ENCODE data around the gene ZC3H18.

The ZC3H18 gene

GRCh38 chr16:88550246-88550661, 19.9 kb upstream of the ZC3H18 start:
- TF ChIP-seq CTCF (conservative IDR thresholded peaks at IDR 0.05) (no peak), ZFX (IDR thresholded peaks at IDR 0.05) (no peak)
- no peak overlapping the region for H3K27ac ChIP-seq

DNA sequence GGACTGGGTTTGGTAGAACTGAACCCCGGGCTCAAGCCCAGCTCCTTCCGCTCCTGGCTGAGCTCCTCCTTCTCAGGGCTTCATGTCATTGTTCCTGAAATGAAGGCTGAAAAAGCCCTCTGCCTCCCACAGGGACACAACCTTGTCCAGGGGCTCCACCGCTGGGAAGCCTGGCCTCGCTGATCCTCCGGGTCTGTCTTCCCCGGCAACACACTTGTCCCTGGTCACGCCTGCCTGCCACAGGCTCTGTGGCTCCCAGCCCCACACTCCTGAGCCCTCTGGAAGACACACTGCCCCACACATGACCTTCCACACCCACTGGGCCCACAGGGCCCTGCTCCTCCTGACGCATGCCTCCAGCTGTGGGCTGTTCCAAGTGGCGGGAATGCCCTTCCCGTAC, 18.0 kb upstream of the ZC3H18 start:
- no peak overlapping the region for H3K27ac ChIP-seq
- no peak for TF ChIP-seq ZFX (IDR thresholded peaks at IDR 0.05)
- TF ChIP-seq CTCF (conservative IDR thresholded peaks at IDR 0.05) = no peak

DNA sequence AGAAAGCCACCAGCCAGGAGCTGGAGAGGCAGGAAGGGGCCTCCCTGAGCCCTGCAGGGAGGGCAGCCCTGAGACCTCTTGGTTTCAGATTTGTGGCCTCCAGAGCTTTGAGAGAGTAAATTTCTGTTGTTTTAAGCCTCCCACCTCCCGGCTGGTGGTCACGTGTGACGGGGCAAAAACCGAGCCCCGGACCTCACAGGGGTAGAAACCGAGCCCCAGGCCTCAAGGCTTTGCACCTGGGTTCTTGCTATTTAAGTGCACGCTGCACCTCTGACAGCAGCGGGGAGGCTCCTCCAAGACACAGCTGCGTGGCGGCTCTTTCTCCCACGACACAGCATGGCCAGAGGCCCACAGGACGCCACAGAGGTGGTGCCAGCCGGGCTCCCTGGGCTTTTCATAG, 17.4 kb upstream of the ZC3H18 start:
- no peak overlapping the region for H3K27ac ChIP-seq
- TF ChIP-seq ZFX (IDR thresholded peaks at IDR 0.05) = no peak
- TF ChIP-seq CTCF (conservative IDR thresholded peaks at IDR 0.05) = no peak

DNA sequence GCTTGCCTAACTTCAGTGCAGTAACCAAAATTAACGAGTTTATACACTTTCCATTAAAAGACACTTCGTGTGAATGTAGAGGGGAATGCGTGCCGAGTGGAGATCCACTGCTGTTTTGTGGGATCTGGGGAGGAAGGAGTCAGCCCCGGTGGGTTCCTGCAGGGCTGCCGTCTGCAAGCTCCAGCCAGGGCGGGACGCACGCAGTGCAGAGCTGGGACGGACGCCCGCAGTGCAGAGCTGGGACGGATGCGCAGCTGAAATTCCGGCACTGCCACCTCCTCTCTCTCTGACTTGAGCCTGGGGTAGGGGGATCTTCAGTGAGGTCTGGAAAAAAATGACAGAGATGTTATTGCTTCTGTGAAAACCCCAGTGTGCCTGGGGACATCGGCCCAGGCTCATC, 16.5 kb upstream of the ZC3H18 start:
- TF ChIP-seq CTCF (conservative IDR thresholded peaks at IDR 0.05) (no peak), ZFX (IDR thresholded peaks at IDR 0.05) (no peak)
- H3K27ac ChIP-seq = no peak overlapping the region

GRCh38 chr16:88554711-88555264, 15.4 kb upstream of the ZC3H18 start:
- TF ChIP-seq ZFX (IDR thresholded peaks at IDR 0.05) (no peak), CTCF (conservative IDR thresholded peaks at IDR 0.05) (no peak)
- H3K27ac ChIP-seq = no peak overlapping the region

- no peak overlapping the region for H3K27ac ChIP-seq
- TF ChIP-seq CTCF (conservative IDR thresholded peaks at IDR 0.05) = no peak
- no peak for TF ChIP-seq ZFX (IDR thresholded peaks at IDR 0.05)
Measured at GRCh38 chr16:88556294-88556988, 13.8 kb upstream of the ZC3H18 start.

DNA sequence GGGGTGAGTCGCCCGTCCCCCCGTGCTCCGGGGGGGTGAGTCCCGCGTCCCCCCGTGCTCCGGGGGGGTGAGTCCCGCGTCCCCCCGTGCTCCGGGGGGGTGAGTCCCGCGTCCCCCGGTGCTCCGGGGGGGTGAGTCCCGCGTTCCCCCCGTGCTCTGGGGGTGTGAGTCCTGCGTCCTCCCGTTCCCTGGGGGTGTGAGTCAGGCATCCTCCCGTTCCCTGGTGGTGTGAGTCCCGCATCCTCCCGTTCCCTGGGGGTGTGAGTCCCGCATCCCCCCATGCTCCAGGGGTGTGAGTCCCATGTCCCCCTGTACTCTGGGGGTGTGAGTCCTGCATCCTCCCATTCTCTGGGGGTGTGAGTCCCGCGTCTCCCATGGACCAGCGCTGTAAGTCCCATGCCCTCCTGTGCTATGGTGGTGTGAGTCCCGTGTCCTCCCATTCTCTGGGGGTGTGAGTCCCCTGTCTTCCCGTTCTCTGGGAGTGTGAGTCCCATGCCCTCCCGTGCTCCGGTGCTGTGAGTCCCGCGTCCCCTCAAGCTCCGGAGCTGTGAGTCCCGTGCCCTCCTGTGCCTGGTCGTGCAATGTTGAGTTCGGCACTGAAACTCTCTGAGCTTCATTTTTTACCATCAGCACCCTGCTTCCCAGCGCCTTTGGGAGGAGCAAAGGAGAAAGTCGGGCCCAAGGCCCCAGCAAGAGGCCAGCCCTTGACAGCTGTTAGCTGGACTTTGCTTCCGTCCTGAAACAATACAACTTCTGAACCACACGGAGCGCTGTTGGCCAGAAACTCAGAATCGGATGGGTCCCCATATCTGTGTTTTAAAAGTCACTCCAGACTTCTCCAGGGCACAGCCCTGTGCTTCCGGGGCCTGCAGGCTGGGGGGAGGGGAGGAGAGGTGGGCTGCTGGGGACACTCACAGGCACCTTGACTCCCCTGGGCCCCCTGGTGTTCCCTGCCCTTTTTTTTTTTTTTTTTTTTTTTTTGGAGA, 11.5 kb upstream of the ZC3H18 start:
- no peak overlapping the region for H3K27ac ChIP-seq

More for the DNA sequence above, 11.5 kb upstream of the ZC3H18 start:
- TF ChIP-seq ZFX (IDR thresholded peaks at IDR 0.05) (no peak), CTCF (conservative IDR thresholded peaks at IDR 0.05) (peak; percentile 71)
